IMR-90 (cell line): ENCODE results near the gene AMOTL1. TPM values are rescaled to one million over a fixed set of nuclear protein-coding genes. Genes with fewer than 3 reads are reported as not detected.
A peak's percentile ranks its signal among the peaks of the same experiment; 100 is the strongest.
"Not testable (repeated sequence)": the region's sequence is repeated elsewhere in the genome, so short reads cannot be mapped to it uniquely, and the experiment has no call there.

Experiments
- ATAC-seq: fragments of 200-7000 bp; cut with Tn5 transposase; 2 replicates; pipeline ENCODE4 v1.9.1; 2020; ENCODE audit warnings: low read depth, mild to moderate bottlenecking, moderate library complexity
- BruUV-seq: library from RNA; stranded (reverse); fragments of 400-500 nt; replicated peaks from 2 replicates; lab custom pipeline; 2021; lab: Mats Ljungman, UMichigan
- CTCF ChIA-PET: fragments of 300-600 bp; formaldehyde crosslinking; extraction: SDS; loops from one replicate; lab custom pipeline; 2021; ENCODE audit warnings: antibody characterized with exemption; lab: Yijun Ruan, JAX
- POLR2A ChIA-PET: fragments of 300-600 bp; sonication (Branson Sonifier 250); formaldehyde crosslinking; loops from one replicate; lab custom pipeline; 2022; ENCODE audit warnings: antibody characterized with exemption; ENCODE audit not compliant: unreplicated experiment; lab: Charles Lee
- DNase-seq: peaks from one replicate; pipeline ENCODE4 v3.0.0; 2013
- H2AFZ ChIP-seq: replicated peaks from 2 replicates; pipeline ENCODE3; 2013; ENCODE audit warnings: low read length, mild to moderate bottlenecking; ENCODE audit not compliant: poor library complexity
- H2AK5ac ChIP-seq: 2 replicates; pipeline ENCODE4 v1.6.1; 2013; ENCODE audit warnings: low read depth, low read length, inconsistent platforms
- H2AK9ac ChIP-seq: replicated peaks from 2 replicates; pipeline ENCODE3; 2013; ENCODE audit warnings: mild to moderate bottlenecking, low read depth, low read length, moderate library complexity; ENCODE audit not compliant: poor library complexity
- H2BK120ac ChIP-seq: 2 replicates; pipeline ENCODE4 v1.6.1; 2013; ENCODE audit warnings: low read depth, low read length, inconsistent platforms
- H2BK15ac ChIP-seq: 3 replicates; pipeline ENCODE4 v1.6.1; 2013; ENCODE audit warnings: low read depth, low read length, inconsistent platforms
- H2BK20ac ChIP-seq: 2 replicates; pipeline ENCODE4 v1.6.1; 2013; ENCODE audit warnings: low read depth, mild to moderate bottlenecking, inconsistent platforms, low read length, moderate library complexity
- H2BK5ac ChIP-seq: 2 replicates; pipeline ENCODE4 v1.6.1; 2013; ENCODE audit warnings: mild to moderate bottlenecking, low read depth, low read length, inconsistent platforms; ENCODE audit not compliant: poor library complexity, severe bottlenecking
- H3K14ac ChIP-seq: replicated peaks from 2 replicates; pipeline ENCODE4 v1.6.1; 2013; ENCODE audit warnings: low read depth, low read length, inconsistent platforms
- H3K18ac ChIP-seq: 2 replicates; pipeline ENCODE4 v1.6.1; 2013; ENCODE audit warnings: low read depth, low read length, control low read depth
- H3K23ac ChIP-seq: 2 replicates; pipeline ENCODE4 v1.6.1; 2013; ENCODE audit warnings: low read depth, low read length, inconsistent platforms
- H3K27ac ChIP-seq: 2 replicates; pipeline ENCODE4 v1.5.1; 2013; ENCODE audit warnings: mild to moderate bottlenecking, control low read depth, low read length; ENCODE audit not compliant: insufficient read depth
- H3K27me3 ChIP-seq: 2 replicates; pipeline ENCODE4 v1.6.1; 2013; ENCODE audit warnings: low read length; ENCODE audit not compliant: control insufficient read depth, insufficient read depth
- H3K36me3 ChIP-seq: 2 replicates; pipeline ENCODE4 v1.6.1; 2013; ENCODE audit warnings: low read length, mixed read lengths; ENCODE audit not compliant: control insufficient read depth, insufficient read depth
- H3K4ac ChIP-seq: 2 replicates; pipeline ENCODE4 v1.6.1; 2013; ENCODE audit warnings: low read depth, low read length, inconsistent platforms
- H3K4me1 ChIP-seq: 2 replicates; pipeline ENCODE4 v1.6.1; 2013; ENCODE audit warnings: low read length, mixed read lengths; ENCODE audit not compliant: control insufficient read depth, insufficient read depth
- H3K4me2 ChIP-seq: 2 replicates; pipeline ENCODE4 v1.6.1; 2013; ENCODE audit warnings: low read depth, mild to moderate bottlenecking, control low read depth, low read length, moderate library complexity
- H3K4me3 ChIP-seq: 2 replicates; pipeline ENCODE4 v1.5.1; 2013; ENCODE audit warnings: low read depth, mild to moderate bottlenecking, control low read depth, low read length, moderate library complexity; ENCODE audit not compliant: insufficient read depth
- H3K56ac ChIP-seq: 2 replicates; pipeline ENCODE4 v1.6.1; 2013; ENCODE audit warnings: low read length, inconsistent platforms; ENCODE audit not compliant: insufficient read depth; ENCODE audit errors: extremely low read depth
- H3K79me1 ChIP-seq, 2 experiments: 2 replicates each; pipeline ENCODE4 v1.6.1; 2013; ENCODE audit warnings: low read length in 2 of 2, inconsistent platforms in 1 of 2, low read depth in 1 of 2
- H3K9ac ChIP-seq: 2 replicates; pipeline ENCODE4 v1.6.1; 2013; ENCODE audit warnings: low read depth, low read length, control low read depth
- H3K9me1 ChIP-seq: 2 replicates; pipeline ENCODE4 v1.6.1; 2013; ENCODE audit warnings: low read length, inconsistent platforms; ENCODE audit not compliant: insufficient read depth
- H3K9me3 ChIP-seq: 2 replicates; pipeline ENCODE4 v1.6.1; 2013; ENCODE audit warnings: low read length; ENCODE audit not compliant: control insufficient read depth, insufficient read depth
- H4K20me1 ChIP-seq: 2 replicates; pipeline ENCODE4 v1.6.1; 2013; ENCODE audit warnings: low read length, inconsistent platforms; ENCODE audit not compliant: insufficient read depth
- H4K5ac ChIP-seq: 2 replicates; pipeline ENCODE4 v1.6.1; 2013; ENCODE audit warnings: mild to moderate bottlenecking, low read depth, low read length, control low read depth
- H4K8ac ChIP-seq, 2 experiments: 2 replicates each; pipeline ENCODE4 v1.6.1; 2013; ENCODE audit warnings: low read depth in 2 of 2, low read length in 2 of 2, control low read depth in 1 of 2, inconsistent platforms in 1 of 2
- H4K91ac ChIP-seq: 2 replicates; pipeline ENCODE4 v1.6.1; 2013; ENCODE audit warnings: low read depth, low read length, inconsistent platforms; ENCODE audit not compliant: insufficient read depth
- WGBS, 2 experiments: methylation state at CpG; one replicate each; pipeline versions ENCODE4 v1.1.5 to v1.1.7; 2013; ENCODE audit warnings: missing lambda C conversion rate in 2 of 2; ENCODE audit not compliant: insufficient read length in 1 of 2; ENCODE audit errors: extremely low coverage in 2 of 2; 5-methylcytosine and 5-hydroxymethylcytosine counted together
- dilution Hi-C: fragments of 300-500 bp; cut with HindIII; formaldehyde crosslinking; loops from one replicate; pipeline ENCODE4 v1.14.3; 2018; ENCODE audit warnings: low sequenced_read_pairs; ENCODE audit not compliant: unreplicated experiment
- in situ Hi-C: fragments of 300-500 bp; cut with MboI; formaldehyde crosslinking; loops from 3 replicates; pipeline ENCODE4 v1.14.3; 2019; ENCODE audit warnings: low sequenced_read_pairs, inconsistent platforms, mixed read lengths
- intact Hi-C: fragments of 100-400 bp; cut with micrococcal nuclease; formaldehyde crosslinking; loops from 2 replicates; pipeline ENCODE4 v1.10.0; 2022
- polyA plus RNA-seq, 3 experiments: library from polyadenylated mRNA; depleted of rRNA; stranded (reverse); fragments of >200 nt; gene quantifications; 2 replicates each; pipeline ENCODE4 v1.2.3, GENCODE V29; 2012; ENCODE audit warnings: low replicate concordance in 1 of 3
- total RNA-seq: library from RNA; depleted of rRNA; stranded (reverse); fragments of >200 nt; gene quantifications from 2 replicates; pipeline ENCODE4 v1.2.3, GENCODE V29; 2012

The AMOTL1 gene
- total and polyA plus RNA-seq, 2 of the 4 experiments (the other 2 are of a cell fraction) = 18.6 to 49.5 TPM

GRCh38 chr11:94812724-94813720 is 44.9 kb downstream of the AMOTL1 start:
- peak; percentile 54 for DNase-seq
- H3K9me3 ChIP-seq, in situ Hi-C loops, H3K9ac ChIP-seq, dilution Hi-C loops, POLR2A ChIA-PET, H2AFZ ChIP-seq, intact Hi-C loops, H3K27me3 ChIP-seq, H4K20me1 ChIP-seq, BruUV-seq, H3K4me3 ChIP-seq: not testable (repeated sequence)
- ATAC-seq = peak; percentile 77
- peak overlapping the region; percentile 88 for H2AK5ac ChIP-seq
- WGBS, 2 experiments = no CpG with 5 or more reads among the region's 9 CpGs
- peaks cover 26% of the 10 kb centered on the region for H3K4me1 ChIP-seq
- H3K18ac ChIP-seq = peak overlapping the region; percentile 97
- H3K9me1 ChIP-seq = peaks cover 22% of the 10 kb centered on the region
- H3K36me3 ChIP-seq = peaks cover 14% of the 10 kb centered on the region
- CTCF ChIA-PET = interaction anchor here (0.9 to 1.2 kb wide), 2 partner anchors 10 to 26 kb away, joined by 3 to 7 read pairs; no protein-coding TSS in a partner anchor
- H3K56ac ChIP-seq = peak overlapping the region; percentile 35; the same call in 1 of the 2 replicates
- H3K79me1 ChIP-seq = peaks cover 43 to 51% of the 10 kb centered on the region in 2 experiments
- peak overlapping the region; percentile 42 to 88 for H4K8ac ChIP-seq
- peak overlapping the region; percentile 83 for H3K27ac ChIP-seq
- H4K5ac ChIP-seq = peak overlapping the region; percentile 94
- peak overlapping the region; percentile 83 for H3K4ac ChIP-seq
- H2AK9ac ChIP-seq = peak overlapping the region; percentile 29
- H2BK120ac ChIP-seq = peak overlapping the region; percentile 96
- H4K91ac ChIP-seq = peak overlapping the region; percentile 93
- peak overlapping the region; percentile 95 for H3K23ac ChIP-seq
- H2BK20ac ChIP-seq = peak overlapping the region; percentile 94
- H3K14ac ChIP-seq = peak overlapping the region; percentile 70
- H3K4me2 ChIP-seq = peak overlapping the region; percentile 41; the same call in 1 of the 2 replicates
- peak overlapping the region; percentile 97 for H2BK5ac ChIP-seq
- H2BK15ac ChIP-seq = peak overlapping the region; percentile 82
